Measurements from ENCODE around the gene GDF10. TPM values are rescaled to one million over a fixed set of nuclear protein-coding genes. Genes with fewer than 3 reads are reported as not detected.

The GDF10 gene
- total RNA-seq, 1 experiment from 2014 or later: not detected

DNA sequence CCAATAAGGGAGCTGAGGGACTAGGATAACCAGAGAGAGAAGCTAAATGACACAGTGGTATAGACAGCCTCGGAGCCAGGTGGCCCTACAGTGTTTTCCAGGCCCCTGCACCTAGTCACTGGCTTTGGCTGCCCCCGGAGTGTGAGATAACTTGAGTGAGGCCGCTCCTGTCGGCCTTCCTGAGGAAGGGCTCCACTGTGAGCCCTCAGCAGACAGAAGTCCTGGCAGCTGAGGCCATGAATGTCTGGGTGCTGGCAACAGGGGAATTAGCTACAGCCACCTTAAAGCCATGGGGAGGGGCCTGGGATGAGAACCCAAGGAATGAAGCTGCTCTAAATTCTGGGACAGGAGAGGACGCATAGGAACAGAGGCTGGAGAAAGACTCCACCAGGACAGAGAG lies 4.6 kb upstream of the GDF10 start:
- ChIA-PET POLR2A (ENCODE audit: unreplicated experiment) (no interaction called here), CTCF (no interaction called here)
- Histone ChIP-seq H3K9me3 (ENCODE audit: low read length) (no peaks in the 10 kb centered on the region), H4K20me1 (ENCODE audit: low read length) (no peaks in the 10 kb centered on the region), H3K27ac (ENCODE audit: low read length) (no peak overlapping the region), H3F3A (ENCODE audit: low read length, unreplicated experiment) (no peaks in the 10 kb centered on the region), H3K4me1 (ENCODE audit: insufficient read depth, low read length) (no peaks in the 10 kb centered on the region), H3K4me2 (ENCODE audit: low read length) (no peak overlapping the region), H3K36me3 (ENCODE audit: low read depth, low read length) (no peaks in the 10 kb centered on the region), H3K9me2 (replicated peaks; ENCODE audit: low read length) (no peaks in the 10 kb centered on the region), H2AFZ (ENCODE audit: low read length) (no peak overlapping the region), H3K27me3 (ENCODE audit: low read length) (peaks cover 60% of the 10 kb centered on the region), H3K79me2 (ENCODE audit: low read length) (no peaks in the 10 kb centered on the region), H3K4me3 (ENCODE audit: low read length) (no peak overlapping the region), H3K9ac (ENCODE audit: low read length) (no peak overlapping the region)
- intact Hi-C loops (cut with micrococcal nuclease): no loop called here
- BruUV-seq (replicated peaks): no TSS peak
- TF ChIP-seq, protein P1, sequence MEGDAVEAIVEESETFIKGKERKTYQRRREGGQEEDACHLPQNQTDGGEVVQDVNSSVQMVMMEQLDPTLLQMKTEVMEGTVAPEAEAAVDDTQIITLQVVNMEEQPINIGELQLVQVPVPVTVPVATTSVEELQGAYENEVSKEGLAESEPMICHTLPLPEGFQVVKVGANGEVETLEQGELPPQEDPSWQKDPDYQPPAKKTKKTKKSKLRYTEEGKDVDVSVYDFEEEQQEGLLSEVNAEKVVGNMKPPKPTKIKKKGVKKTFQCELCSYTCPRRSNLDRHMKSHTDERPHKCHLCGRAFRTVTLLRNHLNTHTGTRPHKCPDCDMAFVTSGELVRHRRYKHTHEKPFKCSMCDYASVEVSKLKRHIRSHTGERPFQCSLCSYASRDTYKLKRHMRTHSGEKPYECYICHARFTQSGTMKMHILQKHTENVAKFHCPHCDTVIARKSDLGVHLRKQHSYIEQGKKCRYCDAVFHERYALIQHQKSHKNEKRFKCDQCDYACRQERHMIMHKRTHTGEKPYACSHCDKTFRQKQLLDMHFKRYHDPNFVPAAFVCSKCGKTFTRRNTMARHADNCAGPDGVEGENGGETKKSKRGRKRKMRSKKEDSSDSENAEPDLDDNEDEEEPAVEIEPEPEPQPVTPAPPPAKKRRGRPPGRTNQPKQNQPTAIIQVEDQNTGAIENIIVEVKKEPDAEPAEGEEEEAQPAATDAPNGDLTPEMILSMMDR (conservative IDR thresholded peaks at IDR 0.05; ENCODE audit: low read depth, low read length): no peak
- no peak for TF ChIP-seq EZH2phosphoT487 (IDR thresholded peaks at IDR 0.05; ENCODE audit: borderline replicate concordance, low read length)
- no peak for TF ChIP-seq EZH2 (IDR thresholded peaks at IDR 0.05; ENCODE audit: low read length, unreplicated experiment)
- ATAC-seq (no peak), DNase-seq (no peak)

DNA sequence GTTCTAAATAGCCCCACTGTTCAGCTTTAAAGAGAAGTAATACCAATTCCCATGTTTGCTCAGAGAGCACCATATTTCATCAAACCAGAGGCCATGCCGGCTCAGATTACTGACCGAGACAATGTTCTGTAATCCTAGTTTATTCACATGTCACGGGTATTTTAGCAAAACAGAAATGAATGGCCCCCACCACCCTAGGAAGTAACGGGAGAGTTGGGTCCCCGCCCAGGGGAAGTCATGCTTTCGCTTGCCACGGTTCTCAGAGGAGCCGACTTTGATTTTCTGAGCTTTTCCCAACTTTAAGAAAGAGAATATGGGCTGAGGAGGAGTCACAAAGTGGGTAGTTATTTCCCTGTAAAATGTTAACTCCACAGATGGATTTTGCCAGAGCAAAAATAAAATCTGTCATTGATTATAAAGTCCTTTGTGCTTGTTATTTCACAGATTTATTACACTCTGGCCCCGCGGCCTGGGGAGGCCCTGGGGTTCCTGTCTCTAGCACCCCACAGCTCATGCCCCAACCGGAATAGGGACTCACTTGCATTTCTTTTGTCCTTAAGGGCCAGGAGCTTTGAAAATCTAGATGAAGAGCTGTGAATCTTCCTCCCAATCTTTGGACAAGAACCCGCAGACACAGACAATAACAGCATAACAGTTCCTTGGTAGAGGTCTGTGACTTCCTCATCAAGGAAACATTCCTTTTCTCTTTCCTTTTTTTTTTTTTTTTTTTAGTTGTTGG lies 3.7 kb upstream of the GDF10 start:
- intact Hi-C loops (cut with micrococcal nuclease): no loop called here
- TF ChIP-seq EZH2 (IDR thresholded peaks at IDR 0.05; ENCODE audit: low read length, unreplicated experiment) (no peak), EZH2phosphoT487 (IDR thresholded peaks at IDR 0.05; ENCODE audit: borderline replicate concordance, low read length) (no peak)
- TF ChIP-seq, protein P1 (conservative IDR thresholded peaks at IDR 0.05; ENCODE audit: low read depth, low read length): no peak
- Histone ChIP-seq H3K27me3 (ENCODE audit: low read length) (peaks cover 60% of the 10 kb centered on the region), H3K4me1 (ENCODE audit: insufficient read depth, low read length) (no peaks in the 10 kb centered on the region), H3K9ac (ENCODE audit: low read length) (no peak overlapping the region), H3K79me2 (ENCODE audit: low read length) (no peaks in the 10 kb centered on the region), H3K9me3 (ENCODE audit: low read length) (no peaks in the 10 kb centered on the region), H3F3A (ENCODE audit: low read length, unreplicated experiment) (no peaks in the 10 kb centered on the region), H3K27ac (ENCODE audit: low read length) (no peak overlapping the region), H2AFZ (ENCODE audit: low read length) (no peak overlapping the region), H3K4me2 (ENCODE audit: low read length) (no peak overlapping the region), H3K4me3 (ENCODE audit: low read length) (no peak overlapping the region), H4K20me1 (ENCODE audit: low read length) (no peaks in the 10 kb centered on the region), H3K9me2 (replicated peaks; ENCODE audit: low read length) (no peaks in the 10 kb centered on the region), H3K36me3 (ENCODE audit: low read depth, low read length) (no peaks in the 10 kb centered on the region)
- BruUV-seq (replicated peaks): no TSS peak
- POLR2A ChIA-PET (ENCODE audit: unreplicated experiment): no interaction called here
- CTCF ChIA-PET: no interaction called here
- ATAC-seq (no peak), DNase-seq (no peak)

DNA sequence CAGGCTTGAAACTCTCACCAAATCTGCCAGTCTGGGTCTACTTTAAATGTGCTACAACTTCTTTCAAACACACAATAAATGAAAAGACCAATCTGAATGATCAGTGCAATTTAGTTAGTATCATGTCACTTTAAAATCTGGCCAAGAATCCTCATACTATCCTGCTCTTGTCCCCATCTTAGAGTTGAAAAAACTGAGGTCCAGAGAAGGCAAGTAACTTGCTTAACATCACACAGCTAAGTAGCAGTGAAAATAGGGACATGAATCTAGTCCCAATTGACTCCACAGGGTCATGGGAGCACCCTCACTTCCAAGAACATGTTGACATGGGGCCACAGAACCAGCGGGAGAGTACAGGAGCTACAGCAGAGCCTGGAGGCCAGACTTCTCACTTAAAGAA lies 3.1 kb upstream of the GDF10 start:
- Histone ChIP-seq H3K4me2 (ENCODE audit: low read length) (no peak overlapping the region), H3K4me1 (ENCODE audit: insufficient read depth, low read length) (no peaks in the 10 kb centered on the region), H3K9ac (ENCODE audit: low read length) (no peak overlapping the region), H3K4me3 (ENCODE audit: low read length) (no peak overlapping the region), H3K27me3 (ENCODE audit: low read length) (peaks cover 60% of the 10 kb centered on the region), H4K20me1 (ENCODE audit: low read length) (no peaks in the 10 kb centered on the region), H3K79me2 (ENCODE audit: low read length) (no peaks in the 10 kb centered on the region), H3K9me2 (replicated peaks; ENCODE audit: low read length) (no peaks in the 10 kb centered on the region), H3F3A (ENCODE audit: low read length, unreplicated experiment) (no peaks in the 10 kb centered on the region), H3K9me3 (ENCODE audit: low read length) (no peaks in the 10 kb centered on the region), H3K36me3 (ENCODE audit: low read depth, low read length) (no peaks in the 10 kb centered on the region), H2AFZ (ENCODE audit: low read length) (no peak overlapping the region), H3K27ac (ENCODE audit: low read length) (no peak overlapping the region)
- TF ChIP-seq, protein P1 (conservative IDR thresholded peaks at IDR 0.05; ENCODE audit: low read depth, low read length): no peak
- TF ChIP-seq EZH2 (IDR thresholded peaks at IDR 0.05; ENCODE audit: low read length, unreplicated experiment) (no peak), EZH2phosphoT487 (IDR thresholded peaks at IDR 0.05; ENCODE audit: borderline replicate concordance, low read length) (no peak)
- POLR2A ChIA-PET (ENCODE audit: unreplicated experiment): no interaction called here
- intact Hi-C loops (cut with micrococcal nuclease): no loop called here
- no TSS peak for BruUV-seq (replicated peaks)
- DNase-seq (no peak), ATAC-seq (no peak)
- CTCF ChIA-PET: no interaction called here
